ENCODE measurements around the gene SCTR.

The SCTR gene

GRCh38 chr2:119434664-119435063 is 89.6 kb downstream of the SCTR start:
- H3K36me3 Mint-ChIP-seq (ENCODE audit: low read depth) = peaks cover 4% of the 10 kb centered on the region
- no peak for DNase-seq
- TF ChIP-seq CTCF (IDR thresholded peaks at IDR 0.05) = no peak
- peaks cover 69% of the 10 kb centered on the region for H3K4me1 Mint-ChIP-seq
- peaks cover 17% of the 10 kb centered on the region for H3K27me3 Mint-ChIP-seq (ENCODE audit: low read depth, poor library complexity)
- no peak overlapping the region for H3K27ac Mint-ChIP-seq
- no peaks in the 10 kb centered on the region for H3K9me3 Mint-ChIP-seq
- H3K4me3 Mint-ChIP-seq = no peak overlapping the region

GRCh38 chr2:119433636-119434327 is 90.5 kb downstream of the SCTR start:
- no peak overlapping the region for H3K27ac Mint-ChIP-seq
- no peaks in the 10 kb centered on the region for H3K9me3 Mint-ChIP-seq

GRCh38 chr2:119432851-119433522 is 91.3 kb downstream of the SCTR start:
- no peak for DNase-seq
- Mint-ChIP-seq H3K27me3 (ENCODE audit: low read depth, poor library complexity) (peaks cover 20% of the 10 kb centered on the region), H3K9me3 (no peaks in the 10 kb centered on the region), H3K4me3 (peak overlapping the region; percentile 82), H3K27ac (no peak overlapping the region), H3K4me1 (peaks cover 75% of the 10 kb centered on the region), H3K36me3 (ENCODE audit: low read depth) (peaks cover 4% of the 10 kb centered on the region)
- no peak for TF ChIP-seq CTCF (IDR thresholded peaks at IDR 0.05)

More at GRCh38 chr2:119433636-119434327, 90.5 kb downstream of the SCTR start:
- Mint-ChIP-seq H3K4me1 (peaks cover 75% of the 10 kb centered on the region), H3K36me3 (ENCODE audit: low read depth) (peaks cover 4% of the 10 kb centered on the region), H3K27me3 (ENCODE audit: low read depth, poor library complexity) (peaks cover 20% of the 10 kb centered on the region), H3K4me3 (peak overlapping the region; percentile 82)
- DNase-seq = no peak
- no peak for TF ChIP-seq CTCF (IDR thresholded peaks at IDR 0.05)

- Mint-ChIP-seq H3K27ac (no peak overlapping the region), H3K27me3 (ENCODE audit: low read depth, poor library complexity) (peaks cover 25% of the 10 kb centered on the region), H3K36me3 (ENCODE audit: low read depth) (peaks cover 2% of the 10 kb centered on the region), H3K4me3 (peak overlapping the region; percentile 82), H3K4me1 (peaks cover 83% of the 10 kb centered on the region), H3K9me3 (no peaks in the 10 kb centered on the region)
- DNase-seq = no peak
- no peak for TF ChIP-seq CTCF (IDR thresholded peaks at IDR 0.05)
These were observed 92.1 kb downstream of the SCTR start for GRCh38 chr2:119431976-119432850.

- peaks cover 24% of the 10 kb centered on the region for H3K27me3 Mint-ChIP-seq (ENCODE audit: low read depth, poor library complexity)
- H3K4me1 Mint-ChIP-seq = peaks cover 91% of the 10 kb centered on the region
- no peaks in the 10 kb centered on the region for H3K9me3 Mint-ChIP-seq
- H3K27ac Mint-ChIP-seq = peak within 1 kb of the TSS; percentile 91
- no peak for TF ChIP-seq CTCF (IDR thresholded peaks at IDR 0.05)
- H3K36me3 Mint-ChIP-seq (ENCODE audit: low read depth) = no peaks in the 10 kb centered on the region
- H3K4me3 Mint-ChIP-seq = peak within 1 kb of the TSS; percentile 82
- DNase-seq = peak; percentile 88
These were observed 92.9 kb downstream of the SCTR start, which contains the start of gene TMEM37 for GRCh38 chr2:119431155-119431975. Gene TMEM37 (plus strand): TSS chr2:119431854. CDS start chr2:119431904, 50 bp downstream.
